Thymus (tissue), 11 donors: ENCODE data around the gene ASB4. TPM values are rescaled to one million over a fixed set of nuclear protein-coding genes. Genes with fewer than 3 reads are reported as not detected.

ENCODE experiments used
- DNase-seq, 9 donors: peaks; one replicate each; pipeline ENCODE4 v3.0.0-alpha.2; 2013; ENCODE audit warnings: low spot score in 9 of 9, low read depth in 6 of 9, missing footprints in 1 of 9
- H3K27ac ChIP-seq, 2 donors: one replicate each; pipeline ENCODE4 v1.5.1; 2013; ENCODE audit warnings: control low read depth in 1 of 2, low read depth in 1 of 2, low read length in 1 of 2, mild to moderate bottlenecking in 1 of 2, moderate library complexity in 1 of 2
- H3K27me3 ChIP-seq, 2 donors: one replicate each; pipeline ENCODE4 v1.5.1; 2013; ENCODE audit warnings: low read length in 1 of 2; ENCODE audit not compliant: control insufficient read depth in 2 of 2, insufficient read depth in 1 of 2
- H3K36me3 ChIP-seq, 2 donors: one replicate each; pipeline ENCODE4 v1.5.1; 2013; ENCODE audit warnings: low read length in 1 of 2, mild to moderate bottlenecking in 1 of 2, moderate library complexity in 1 of 2; ENCODE audit not compliant: control insufficient read depth in 2 of 2, insufficient read depth in 2 of 2
- H3K4me1 ChIP-seq, 2 donors: one replicate each; pipeline ENCODE4 v1.5.1; 2013; ENCODE audit warnings: low read length in 2 of 2; ENCODE audit not compliant: control insufficient read depth in 2 of 2, insufficient read depth in 2 of 2
- H3K4me3 ChIP-seq, 2 donors: one replicate each; pipeline ENCODE4 v1.5.1; 2013; ENCODE audit warnings: low read length in 2 of 2, control low read depth in 1 of 2, mild to moderate bottlenecking in 1 of 2
- H3K9me3 ChIP-seq, 2 donors: one replicate each; pipeline ENCODE4 v1.5.1; 2013; ENCODE audit warnings: low read length in 1 of 2, mild to moderate bottlenecking in 1 of 2; ENCODE audit not compliant: control insufficient read depth in 2 of 2, insufficient read depth in 1 of 2
- WGBS: extraction: QIAGEN DNeasy Blood & Tissue Kit; methylation state at CpG from one replicate; pipeline ENCODE4 v1.1.7; 2013; 5-methylcytosine and 5-hydroxymethylcytosine counted together
- polyA plus RNA-seq: library from polyadenylated mRNA; stranded (reverse); fragments of 200-250 nt; gene quantifications from one replicate; pipeline ENCODE4 v1.2.3, GENCODE V29; 2013
- total RNA-seq: library from RNA; stranded (reverse); fragments of 120-200 nt; gene quantifications from one replicate; pipeline ENCODE4 v1.2.4, GENCODE V29; 2013
- donor health status: healthy.

The ASB4 gene
- total and polyA plus RNA-seq, 2 donors: 0.38 to 0.98 TPM

DNA sequence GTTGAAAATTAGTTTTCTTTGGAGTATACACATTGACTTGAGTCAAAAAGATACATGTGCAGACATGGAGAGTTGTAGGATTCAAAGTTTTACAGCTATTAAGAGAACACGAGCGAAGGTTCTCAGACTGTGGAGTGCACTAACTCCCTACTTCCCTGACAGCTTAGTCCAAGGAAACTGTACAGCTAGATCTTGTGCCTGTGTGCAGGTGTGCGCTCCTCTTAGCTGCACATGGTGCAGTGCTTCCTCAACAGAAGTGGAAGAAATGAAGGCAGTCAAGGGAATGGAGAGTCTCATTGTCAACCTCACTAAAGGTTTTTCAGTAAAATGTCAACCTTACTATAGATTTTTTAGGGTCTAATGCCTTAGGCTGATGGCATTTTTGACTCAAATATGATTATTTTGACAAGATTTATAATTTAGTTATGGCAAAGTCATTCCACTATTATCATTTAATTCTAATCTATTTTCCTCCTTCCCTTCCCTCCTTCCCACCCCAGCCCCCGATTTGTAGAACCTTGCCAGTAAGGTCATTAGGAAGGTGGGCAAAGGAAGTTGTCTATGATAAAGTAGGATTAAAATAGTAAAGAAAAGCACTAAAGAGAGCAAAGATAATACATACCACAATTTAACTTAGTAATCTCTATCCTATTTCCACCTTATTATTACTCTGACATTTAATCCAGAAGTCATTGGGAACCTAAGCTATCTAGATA, 97.0 kb downstream of the ASB4 start:
- H3K27me3 ChIP-seq: no peaks in the 10 kb centered on the region
- no peak overlapping the region for H3K4me3 ChIP-seq
- H3K36me3 ChIP-seq: no peaks in the 10 kb centered on the region
- H3K9me3 ChIP-seq: no peaks in the 10 kb centered on the region
- no peak overlapping the region for H3K27ac ChIP-seq
- H3K4me1 ChIP-seq: no peaks in the 10 kb centered on the region
- 94% methylated on average over 4 of the region's 4 CpGs for WGBS
- DNase-seq: no peak

DNA sequence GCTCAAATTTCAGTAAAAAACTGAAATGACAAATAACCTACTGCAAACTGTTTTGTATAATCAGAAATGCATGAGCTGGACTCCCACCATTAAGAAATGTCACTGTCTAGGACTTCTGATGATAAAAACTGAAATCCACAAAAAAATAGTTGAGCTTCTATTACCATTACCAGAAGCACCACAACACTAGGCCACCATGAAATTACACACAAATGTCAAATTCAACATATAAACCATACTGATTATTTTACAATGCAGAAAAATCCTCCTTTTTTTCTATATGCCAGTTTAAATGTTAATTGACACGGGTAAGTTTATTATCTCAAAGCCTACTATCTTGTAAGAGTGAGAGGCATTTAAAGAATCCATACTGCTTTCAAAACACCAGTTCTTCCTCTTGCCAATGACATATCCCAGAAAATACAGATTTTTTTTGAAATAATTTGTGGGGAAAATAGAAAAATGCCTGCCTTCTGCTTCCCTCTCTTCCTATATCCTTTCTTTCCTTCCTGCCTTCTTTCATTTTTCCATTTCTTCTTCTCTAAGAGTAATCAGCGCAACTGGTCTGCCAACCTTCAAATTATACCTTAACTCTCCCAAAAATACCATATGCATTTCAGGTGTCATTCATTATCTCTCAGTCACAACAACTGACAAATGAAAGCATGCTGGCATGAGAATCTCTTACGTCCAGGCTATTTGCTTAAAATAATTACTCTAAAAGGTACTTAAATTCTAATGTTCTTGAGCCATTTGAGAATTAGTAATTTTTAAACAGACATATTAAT, 98.3 kb downstream of the ASB4 start:
- no peak overlapping the region for H3K27ac ChIP-seq

DNA sequence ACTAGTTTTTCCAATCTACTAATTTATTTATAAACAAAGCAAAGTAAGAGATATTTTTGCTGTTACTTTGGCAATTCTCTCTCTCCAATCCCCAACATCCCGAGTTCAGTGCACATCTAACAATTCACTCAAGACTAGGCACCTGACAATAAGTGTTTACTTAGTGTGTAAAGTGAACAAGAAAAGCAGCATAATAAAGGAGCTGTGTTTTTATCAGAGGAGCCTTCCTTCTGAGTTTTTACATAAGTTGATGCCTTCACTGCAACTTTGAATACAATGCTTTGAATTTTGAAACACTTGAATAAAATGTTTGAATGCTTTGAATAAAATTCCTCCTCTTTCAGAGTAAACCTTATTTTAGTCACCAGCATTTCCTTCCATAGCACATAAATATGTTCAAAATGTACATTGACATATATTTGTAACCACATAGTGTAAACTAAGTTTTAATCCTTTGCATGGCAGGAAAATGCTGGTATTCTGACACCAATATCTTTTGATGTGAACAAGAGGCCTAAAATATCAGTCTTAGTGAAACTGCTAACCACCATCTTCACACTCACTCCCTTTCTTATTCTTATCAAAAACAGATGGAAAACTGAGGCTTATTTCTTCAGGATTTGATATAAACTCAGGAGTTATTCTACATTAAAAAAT, 99.2 kb downstream of the ASB4 start:
- H3K4me1 ChIP-seq: no peaks in the 10 kb centered on the region
- no peak overlapping the region for H3K4me3 ChIP-seq
- DNase-seq: no peak
- no peaks in the 10 kb centered on the region for H3K36me3 ChIP-seq
- no peaks in the 10 kb centered on the region for H3K27me3 ChIP-seq
- no peak overlapping the region for H3K27ac ChIP-seq
- WGBS: 93% methylated on average over 1 of the region's 1 CpG
- no peaks in the 10 kb centered on the region for H3K9me3 ChIP-seq

More for the DNA sequence above, 98.3 kb downstream of the ASB4 start:
- 66% methylated on average over 3 of the region's 3 CpGs for WGBS
- no peaks in the 10 kb centered on the region for H3K9me3 ChIP-seq
- no peak overlapping the region for H3K4me3 ChIP-seq
- DNase-seq: no peak
- no peaks in the 10 kb centered on the region for H3K4me1 ChIP-seq
- H3K27me3 ChIP-seq: no peaks in the 10 kb centered on the region
- no peaks in the 10 kb centered on the region for H3K36me3 ChIP-seq

GRCh38 chr7:95585426-95585789, 99.7 kb downstream of the ASB4 start:
- no peak overlapping the region for H3K4me3 ChIP-seq
- H3K9me3 ChIP-seq: no peaks in the 10 kb centered on the region
- no peaks in the 10 kb centered on the region for H3K27me3 ChIP-seq
- H3K4me1 ChIP-seq: no peaks in the 10 kb centered on the region
- H3K36me3 ChIP-seq: no peaks in the 10 kb centered on the region
- DNase-seq: no peak
- no peak overlapping the region for H3K27ac ChIP-seq
- WGBS: 95% methylated on average over 3 of the region's 3 CpGs

DNA sequence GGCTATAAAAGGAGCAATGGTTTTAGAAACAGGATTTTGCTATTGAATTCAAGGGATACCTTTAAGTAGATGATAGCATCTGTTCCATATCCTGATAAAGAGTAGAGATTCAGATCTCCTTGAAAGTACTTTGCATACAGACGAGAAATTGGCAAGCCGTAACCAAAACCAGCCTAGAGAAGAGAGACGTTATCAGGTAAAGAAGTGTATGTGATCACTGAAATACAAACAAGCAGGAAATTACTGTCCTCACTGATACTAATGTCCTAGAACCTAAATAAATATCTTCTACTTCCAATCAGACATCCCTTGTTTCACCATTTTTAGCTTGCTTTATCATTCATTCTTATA, 101.2 kb downstream of the ASB4 start:
- 97% methylated on average over 3 of the region's 3 CpGs for WGBS
- H3K27ac ChIP-seq: no peak overlapping the region

GRCh38 chr7:95589031-95589430, 103.3 kb downstream of the ASB4 start:
- no peaks in the 10 kb centered on the region for H3K9me3 ChIP-seq
- no peaks in the 10 kb centered on the region for H3K4me1 ChIP-seq
- H3K27me3 ChIP-seq: no peaks in the 10 kb centered on the region
- DNase-seq: no peak
- no peak overlapping the region for H3K27ac ChIP-seq
- no peaks in the 10 kb centered on the region for H3K36me3 ChIP-seq
- H3K4me3 ChIP-seq: no peak overlapping the region

More for the DNA sequence above, 101.2 kb downstream of the ASB4 start:
- no peak overlapping the region for H3K4me3 ChIP-seq
- H3K9me3 ChIP-seq: no peaks in the 10 kb centered on the region
- H3K27me3 ChIP-seq: no peaks in the 10 kb centered on the region
- H3K4me1 ChIP-seq: no peaks in the 10 kb centered on the region
- no peak for DNase-seq
- no peaks in the 10 kb centered on the region for H3K36me3 ChIP-seq

DNA sequence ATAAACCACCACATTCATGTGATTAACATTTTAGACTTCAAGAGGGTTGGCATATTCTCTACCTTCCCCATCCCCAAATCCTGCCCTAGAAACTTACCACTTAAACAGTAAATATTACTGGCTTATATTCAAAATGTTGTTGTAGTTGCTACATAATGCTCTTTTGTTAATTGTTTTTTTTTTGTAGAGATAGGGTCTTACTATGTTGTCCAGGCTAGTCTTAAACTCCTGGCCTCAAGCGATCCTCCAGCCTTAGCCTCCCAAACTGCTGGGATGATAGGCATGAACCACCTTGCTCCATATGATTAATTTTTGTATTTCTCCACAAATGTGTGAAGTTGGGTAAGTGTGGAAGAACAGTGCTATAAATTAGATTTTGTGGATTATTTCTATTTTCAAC, 104.0 kb downstream of the ASB4 start:
- Histone ChIP-seq H3K36me3 (no peaks in the 10 kb centered on the region), H3K4me1 (no peaks in the 10 kb centered on the region), H3K4me3 (no peak overlapping the region), H3K9me3 (no peaks in the 10 kb centered on the region), H3K27ac (no peak overlapping the region), H3K27me3 (no peaks in the 10 kb centered on the region)
- 99% methylated on average over 1 of the region's 1 CpG for WGBS
- DNase-seq: no peak
